WTC11 (cell line): ENCODE data around the gene CHD3. TPM values are rescaled to one million over a fixed set of nuclear protein-coding genes. Genes with fewer than 3 reads are reported as not detected.

Experiments
- ATAC-seq: fragments of 200-7000 bp; cut with Tn5 transposase; 2 replicates; pipeline ENCODE4 v1.10.0; 2021; ENCODE audit warnings: mild to moderate bottlenecking, moderate library complexity
- CTCF ChIA-PET: fragments of 300-600 bp; sonication (Branson Sonifier 250); formaldehyde crosslinking; loops from one replicate; lab custom pipeline; 2021; ENCODE audit warnings: antibody characterized with exemption; lab: Charles Lee
- POLR2A ChIA-PET: fragments of 350-600 bp; sonication (Branson Sonifier 250); formaldehyde crosslinking; loops from one replicate; lab custom pipeline; 2021; ENCODE audit warnings: antibody characterized with exemption; lab: Charles Lee
- DNase-seq: peaks from one replicate; pipeline ENCODE4 v3.0.0; 2021; ENCODE audit warnings: low spot score
- H3K27ac Mint-ChIP-seq: 2 replicates; pipeline ENCODE4 v1.8.0; 2021; ENCODE audit warnings: mixed read lengths
- H3K27me3 Mint-ChIP-seq: 2 replicates; pipeline ENCODE4 v1.8.0; 2021; ENCODE audit warnings: low read depth, mild to moderate bottlenecking, moderate library complexity, mixed read lengths
- H3K36me3 Mint-ChIP-seq: 2 replicates; pipeline ENCODE4 v1.8.0; 2021; ENCODE audit warnings: mixed read lengths
- H3K4me1 Mint-ChIP-seq: 2 replicates; pipeline ENCODE4 v1.8.0; 2022; ENCODE audit warnings: mixed read lengths
- H3K4me3 Mint-ChIP-seq: 2 replicates; pipeline ENCODE4 v1.8.0; 2021; ENCODE audit warnings: mild to moderate bottlenecking, moderate library complexity, mixed read lengths
- H3K9me3 Mint-ChIP-seq: 2 replicates; pipeline ENCODE4 v1.8.0; 2021; ENCODE audit warnings: mixed read lengths
- E2F1 ChIP-seq: sonication (generic); formaldehyde crosslinking; IDR thresholded peaks from 2 replicates; pipeline ENCODE4 v1.8.0; 2022; ENCODE audit warnings: mild to moderate bottlenecking, missing genetic modification reagents
- ELF4 ChIP-seq: sonication (generic); formaldehyde crosslinking; IDR thresholded peaks from 2 replicates; pipeline ENCODE4 v1.8.1; 2022; ENCODE audit warnings: low read depth, mild to moderate bottlenecking, moderate library complexity, missing genetic modification reagents
- ERG ChIP-seq: fragments of 250-450 bp; sonication (Bioruptor Pico); IDR thresholded peaks from 2 replicates; pipeline ENCODE4 v1.8.0; 2021; ENCODE audit warnings: mild to moderate bottlenecking
- FOXP1 ChIP-seq: sonication (generic); formaldehyde crosslinking; IDR thresholded peaks from 2 replicates; pipeline ENCODE4 v1.8.0; 2022; ENCODE audit warnings: missing genetic modification reagents, mild to moderate bottlenecking, moderate library complexity, borderline replicate concordance
- GTF2I ChIP-seq: fragments of 250-450 bp; sonication (Bioruptor Pico); conservative IDR thresholded peaks from 2 replicates; pipeline ENCODE4 v1.4.0; 2021; ENCODE audit warnings: mild to moderate bottlenecking
- HMGXB4 ChIP-seq: sonication (generic); formaldehyde crosslinking; IDR thresholded peaks from 2 replicates; pipeline ENCODE4 v1.8.1; 2023; ENCODE audit warnings: mild to moderate bottlenecking, moderate library complexity, missing genetic modification reagents
- IRF2 ChIP-seq: sonication (generic); formaldehyde crosslinking; IDR thresholded peaks from 2 replicates; pipeline ENCODE4 v1.8.0; 2022; ENCODE audit warnings: low read depth, missing genetic modification reagents, borderline replicate concordance
- JAZF1 ChIP-seq: fragments of 250-450 bp; sonication (Bioruptor Pico); IDR thresholded peaks from 2 replicates; pipeline ENCODE4 v1.9.0; 2021; ENCODE audit warnings: moderate library complexity, mild to moderate bottlenecking, inconsistent platforms
- NFATC4 ChIP-seq: fragments of 250-450 bp; sonication (Bioruptor Pico); IDR thresholded peaks from 2 replicates; pipeline ENCODE4 v1.9.0; 2021; ENCODE audit warnings: mild to moderate bottlenecking
- NFE2L1 ChIP-seq: sonication (generic); formaldehyde crosslinking; IDR thresholded peaks from 2 replicates; pipeline ENCODE4 v1.8.1; 2023; ENCODE audit warnings: missing genetic modification reagents
- PRDM15 ChIP-seq: sonication (generic); formaldehyde crosslinking; IDR thresholded peaks from 2 replicates; pipeline ENCODE4 v1.8.0; 2022; ENCODE audit warnings: missing genetic modification reagents
- PREB ChIP-seq: sonication (generic); formaldehyde crosslinking; IDR thresholded peaks from 2 replicates; pipeline ENCODE4 v1.8.1; 2022; ENCODE audit warnings: mild to moderate bottlenecking, missing genetic modification reagents, moderate library complexity, borderline replicate concordance
- TCF7 ChIP-seq: sonication (generic); formaldehyde crosslinking; IDR thresholded peaks from 2 replicates; pipeline ENCODE4 v1.8.0; 2022; ENCODE audit warnings: mild to moderate bottlenecking, low read depth, missing genetic modification reagents, moderate library complexity
- ZNF138 ChIP-seq: sonication (generic); formaldehyde crosslinking; conservative IDR thresholded peaks from 2 replicates; pipeline ENCODE4 v1.8.1; 2022; ENCODE audit warnings: mild to moderate bottlenecking, moderate library complexity, missing genetic modification reagents
- ZNF263 ChIP-seq: sonication (generic); formaldehyde crosslinking; IDR thresholded peaks from 2 replicates; pipeline ENCODE4 v1.8.1; 2022; ENCODE audit warnings: low read depth, mild to moderate bottlenecking, moderate library complexity, missing genetic modification reagents
- ZNF281 ChIP-seq: sonication (generic); formaldehyde crosslinking; IDR thresholded peaks from 2 replicates; pipeline ENCODE4 v1.8.0; 2023; ENCODE audit warnings: mild to moderate bottlenecking, missing genetic modification reagents
- ZNF423 ChIP-seq: fragments of 250-450 bp; sonication (Bioruptor Pico); IDR thresholded peaks from 2 replicates; pipeline ENCODE4 v2.1.2; 2022; ENCODE audit warnings: mild to moderate bottlenecking, moderate library complexity
- ZNF671 ChIP-seq: fragments of 250-450 bp; sonication (Bioruptor Pico); IDR thresholded peaks from 2 replicates; pipeline ENCODE4 v1.8.0; 2021; ENCODE audit warnings: mild to moderate bottlenecking
- total RNA-seq: library from RNA; stranded (reverse); gene quantifications from 3 replicates; pipeline ENCODE4 v1.2.3, GENCODE V29; 2021

The CHD3 gene
- total RNA-seq, 1 experiment from 2014 or later = 39.5 TPM

- TF ChIP-seq PRDM15 (CRISPR knock-in tag) (no peak), ZNF138 (CRISPR knock-in tag) (no peak), ZNF423 (CRISPR knock-in tag) (no peak), GTF2I (no peak), HMGXB4 (CRISPR knock-in tag) (no peak)
Measured at GRCh38 chr17:7849751-7850504, 38.7 kb upstream of the CHD3 start (continued).

GRCh38 chr17:7850701-7851437 is 37.7 kb upstream of the CHD3 start:
- ChIA-PET POLR2A (no interaction called here), CTCF (interaction anchor here (0.6 to 2.1 kb wide), 9 partner anchors 8 to 138 kb away, joined by 3 to 29 read pairs (median 4); partner anchors contain the start of gene KDM6B)
- DNase-seq (no peak), ATAC-seq (no peak)
- Mint-ChIP-seq H3K4me1 (peaks cover 30% of the 10 kb centered on the region), H3K27ac (no peak overlapping the region), H3K36me3 (no peaks in the 10 kb centered on the region), H3K9me3 (no peaks in the 10 kb centered on the region), H3K4me3 (peak overlapping the region; percentile 81), H3K27me3 (peaks cover 30% of the 10 kb centered on the region)
- no peak for TF ChIP-seq ELF4 (CRISPR knock-in tag)
- no peak for TF ChIP-seq PREB (CRISPR knock-in tag)
- no peak for TF ChIP-seq ERG
- TF ChIP-seq ZNF281 (CRISPR knock-in tag) = no peak
- no peak for TF ChIP-seq IRF2 (CRISPR knock-in tag)
- TF ChIP-seq ZNF671 = no peak
- TF ChIP-seq ZNF263 = no peak
- no peak for TF ChIP-seq JAZF1
- no peak for TF ChIP-seq NFE2L1 (CRISPR knock-in tag)
- TF ChIP-seq TCF7 (CRISPR knock-in tag) = no peak
- TF ChIP-seq NFATC4 (CRISPR knock-in tag) = no peak
- TF ChIP-seq FOXP1 (CRISPR knock-in tag) = no peak
- TF ChIP-seq E2F1 (CRISPR knock-in tag) = no peak
